ENCODE measurements around the gene EPHA10. TPM values are rescaled to one million over a fixed set of nuclear protein-coding genes. Genes with fewer than 3 reads are reported as not detected.

Gene EPHA10
- total RNA-seq, 1 experiment from 2014 or later, result 7.6 TPM

DNA sequence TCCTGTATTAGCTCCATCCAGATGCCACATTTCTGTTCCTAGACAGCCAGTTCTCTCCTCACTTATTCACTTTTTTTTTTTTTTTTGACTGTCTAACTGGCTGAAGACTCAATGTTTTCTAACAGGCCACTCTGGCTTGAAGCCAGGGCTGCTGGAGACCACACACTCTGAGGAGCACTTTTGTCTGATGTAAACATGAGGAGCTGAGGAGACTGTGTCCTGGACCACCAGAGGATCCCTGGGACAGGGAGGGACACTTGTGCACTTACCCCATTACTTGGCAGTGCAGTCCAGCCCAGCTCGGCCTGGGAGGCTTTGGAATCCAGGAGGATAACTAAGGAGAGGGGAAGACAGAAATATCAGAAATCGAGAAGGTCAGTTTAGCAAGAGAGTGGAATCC lies 2.4 kb downstream of the EPHA10 start:
- Histone ChIP-seq H3K4me1 (replicated peaks; ENCODE audit: insufficient read depth) (no peaks in the 10 kb centered on the region), H3K4me2 (no peak overlapping the region), H3K9me2 (ENCODE audit: insufficient read depth) (no peaks in the 10 kb centered on the region), H3K27me3 (ENCODE audit: insufficient read depth, low read depth) (peaks cover 90% of the 10 kb centered on the region), H3K27ac (no peak overlapping the region), H4K20me1 (ENCODE audit: insufficient read depth) (no peaks in the 10 kb centered on the region), H3K36me3 (ENCODE audit: low read depth) (no peaks in the 10 kb centered on the region), H3K9me3 (ENCODE audit: insufficient read depth, low read depth) (no peaks in the 10 kb centered on the region), H3F3A (ENCODE audit: insufficient read depth, low read depth) (no peaks in the 10 kb centered on the region), H3K4me3 (no peak overlapping the region), H3K79me2 (ENCODE audit: low read depth) (no peaks in the 10 kb centered on the region), H2AFZ (no peak overlapping the region)
- DNase-seq, result no peak
- intact Hi-C loops (cut with micrococcal nuclease; ENCODE audit: unreplicated experiment), result no loop called here
- BruUV-seq (replicated peaks), result no TSS peak
- ChIA-PET POLR2A (ENCODE audit: unreplicated experiment) (no interaction called here), CTCF (interaction anchor here (0.7 kb wide), 1 partner anchor 251 kb away, joined by 9 read pairs; no protein-coding TSS in a partner anchor)
- TF ChIP-seq, protein P1, sequence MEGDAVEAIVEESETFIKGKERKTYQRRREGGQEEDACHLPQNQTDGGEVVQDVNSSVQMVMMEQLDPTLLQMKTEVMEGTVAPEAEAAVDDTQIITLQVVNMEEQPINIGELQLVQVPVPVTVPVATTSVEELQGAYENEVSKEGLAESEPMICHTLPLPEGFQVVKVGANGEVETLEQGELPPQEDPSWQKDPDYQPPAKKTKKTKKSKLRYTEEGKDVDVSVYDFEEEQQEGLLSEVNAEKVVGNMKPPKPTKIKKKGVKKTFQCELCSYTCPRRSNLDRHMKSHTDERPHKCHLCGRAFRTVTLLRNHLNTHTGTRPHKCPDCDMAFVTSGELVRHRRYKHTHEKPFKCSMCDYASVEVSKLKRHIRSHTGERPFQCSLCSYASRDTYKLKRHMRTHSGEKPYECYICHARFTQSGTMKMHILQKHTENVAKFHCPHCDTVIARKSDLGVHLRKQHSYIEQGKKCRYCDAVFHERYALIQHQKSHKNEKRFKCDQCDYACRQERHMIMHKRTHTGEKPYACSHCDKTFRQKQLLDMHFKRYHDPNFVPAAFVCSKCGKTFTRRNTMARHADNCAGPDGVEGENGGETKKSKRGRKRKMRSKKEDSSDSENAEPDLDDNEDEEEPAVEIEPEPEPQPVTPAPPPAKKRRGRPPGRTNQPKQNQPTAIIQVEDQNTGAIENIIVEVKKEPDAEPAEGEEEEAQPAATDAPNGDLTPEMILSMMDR (conservative IDR thresholded peaks at IDR 0.05), result no peak
- no peak for TF ChIP-seq EZH2 (IDR thresholded peaks at IDR 0.05; ENCODE audit: low read depth)

DNA sequence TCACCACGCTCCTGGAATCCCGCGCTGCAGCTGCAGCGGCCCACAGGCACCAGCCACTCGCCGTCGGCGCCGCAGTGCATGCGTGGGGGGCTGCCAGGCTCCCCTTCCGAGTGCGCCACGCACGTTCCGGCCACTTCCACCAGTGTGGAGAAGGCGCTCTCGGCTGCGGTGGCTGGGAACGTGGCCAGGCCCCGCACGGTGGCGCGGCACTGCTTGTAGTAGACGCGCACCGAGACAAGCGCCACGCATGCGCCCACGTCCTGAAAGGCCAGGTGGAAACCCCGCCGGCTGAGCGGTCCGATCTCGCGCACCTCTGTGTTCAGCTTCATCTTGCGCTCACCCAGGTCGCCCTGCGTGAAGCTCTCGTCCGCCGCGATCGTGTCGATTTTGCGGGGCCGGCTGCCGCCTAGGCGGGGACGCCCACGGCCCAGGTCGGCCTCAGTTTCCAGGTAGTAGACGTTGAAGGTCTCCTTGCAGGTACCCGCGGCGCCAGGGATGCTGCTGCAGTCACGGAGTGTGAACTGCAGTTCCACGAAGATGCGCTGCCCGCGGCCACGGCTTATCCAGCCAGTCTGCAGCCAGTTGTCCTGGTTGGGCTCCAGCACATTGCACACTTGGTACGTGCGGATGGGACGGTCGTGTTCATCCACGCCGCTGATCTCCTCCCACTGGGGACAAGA lies 3.4 kb downstream of the EPHA10 start:
- Histone ChIP-seq H2AFZ (no peak overlapping the region), H3K9me3 (ENCODE audit: insufficient read depth, low read depth) (no peaks in the 10 kb centered on the region), H3K79me2 (ENCODE audit: low read depth) (no peaks in the 10 kb centered on the region), H3K27me3 (ENCODE audit: insufficient read depth, low read depth) (peaks cover 83% of the 10 kb centered on the region), H4K20me1 (ENCODE audit: insufficient read depth) (no peaks in the 10 kb centered on the region), H3K4me2 (no peak overlapping the region), H3K36me3 (ENCODE audit: low read depth) (no peaks in the 10 kb centered on the region), H3K27ac (no peak overlapping the region), H3K4me3 (no peak overlapping the region), H3K9me2 (ENCODE audit: insufficient read depth) (no peaks in the 10 kb centered on the region), H3K4me1 (replicated peaks; ENCODE audit: insufficient read depth) (no peaks in the 10 kb centered on the region), H3F3A (ENCODE audit: insufficient read depth, low read depth) (no peaks in the 10 kb centered on the region)
- ChIA-PET CTCF (interaction anchor here (0.7 kb wide), 1 partner anchor 252 kb away, joined by 9 read pairs; no protein-coding TSS in a partner anchor), POLR2A (ENCODE audit: unreplicated experiment) (interaction anchor here (1.2 kb wide), 1 partner anchor 14 kb away, joined by 3 read pairs; no protein-coding TSS in a partner anchor)
- intact Hi-C loops (cut with micrococcal nuclease; ENCODE audit: unreplicated experiment), result no loop called here
- no peak for DNase-seq
- TF ChIP-seq EZH2 (IDR thresholded peaks at IDR 0.05; ENCODE audit: low read depth), result no peak
- TF ChIP-seq, protein P1 (conservative IDR thresholded peaks at IDR 0.05), result no peak
- no TSS peak for BruUV-seq (replicated peaks)

DNA sequence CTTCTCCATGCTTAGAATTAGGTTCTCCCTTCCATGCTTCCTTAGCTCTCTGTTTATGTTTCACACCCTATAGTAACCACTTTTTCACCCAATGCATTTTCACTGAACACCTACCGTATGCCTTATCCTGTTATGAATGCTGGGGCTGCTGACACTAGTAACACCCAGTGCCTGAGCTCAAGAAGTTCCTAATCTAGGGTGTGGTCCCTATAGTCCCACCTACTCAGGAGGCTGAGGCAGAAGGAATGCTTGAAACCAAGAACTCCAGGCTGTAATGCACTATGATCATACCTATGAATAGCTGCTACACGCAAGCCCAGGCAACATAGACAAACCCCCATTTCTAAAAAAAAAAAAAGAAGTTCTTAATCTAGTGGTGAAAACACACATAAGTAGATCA lies 5.5 kb downstream of the EPHA10 start:
- Histone ChIP-seq H3K9me2 (ENCODE audit: insufficient read depth) (no peaks in the 10 kb centered on the region), H3K27me3 (ENCODE audit: insufficient read depth, low read depth) (peaks cover 62% of the 10 kb centered on the region), H4K20me1 (ENCODE audit: insufficient read depth) (no peaks in the 10 kb centered on the region), H3K79me2 (ENCODE audit: low read depth) (no peaks in the 10 kb centered on the region), H3K9me3 (ENCODE audit: insufficient read depth, low read depth) (no peaks in the 10 kb centered on the region), H3K4me1 (replicated peaks; ENCODE audit: insufficient read depth) (no peaks in the 10 kb centered on the region), H2AFZ (no peak overlapping the region), H3K36me3 (ENCODE audit: low read depth) (no peaks in the 10 kb centered on the region), H3K27ac (no peak overlapping the region), H3K4me3 (no peak overlapping the region), H3F3A (ENCODE audit: insufficient read depth, low read depth) (peaks cover 6% of the 10 kb centered on the region; the same call in 1 of the 2 replicates), H3K4me2 (no peak overlapping the region)
- ChIA-PET CTCF (interaction anchor here (0.7 kb wide), 1 partner anchor 1880 kb away, joined by 6 read pairs; the partner anchor contains the start of gene HEYL), POLR2A (ENCODE audit: unreplicated experiment) (no interaction called here)
- intact Hi-C loops (cut with micrococcal nuclease; ENCODE audit: unreplicated experiment), result loop anchor here (10.0 kb wide), 1 partner anchor 65 kb away; the partner anchor contains the start of gene CDCA8
- no peak for TF ChIP-seq EZH2 (IDR thresholded peaks at IDR 0.05; ENCODE audit: low read depth)
- TF ChIP-seq, protein P1 (conservative IDR thresholded peaks at IDR 0.05), result no peak
- no peak for DNase-seq
- no TSS peak for BruUV-seq (replicated peaks)
